Stimulated activated CD4-positive, alpha-beta T cell treated with anti-CD3 and anti-CD28 coated beads, Interleukin-1b, Interleukin-23, amount 100 ng/mL, for 1 hour (primary cell): ENCODE data around the gene KIF26A.
"Not testable (repeated sequence)": the region's sequence is repeated elsewhere in the genome, so short reads cannot be mapped to it uniquely, and the experiment has no call there.

Experiments used
- DNase-seq, 2 donors: peaks; one replicate each; pipeline ENCODE4 v3.0.0-alpha.2; 2020; ENCODE audit warnings: low read depth in 2 of 2

Gene KIF26A

GRCh38 chr14:104192146-104192882, 53.9 kb downstream of the KIF26A start:
- DNase-seq = no peak

GRCh38 chr14:104192883-104193245, 54.5 kb downstream of the KIF26A start:
- DNase-seq = no peak

GRCh38 chr14:104194016-104194415, 55.6 kb downstream of the KIF26A start:
- DNase-seq = no peak

- no peak for DNase-seq
Measured at GRCh38 chr14:104194716-104195115, 56.3 kb downstream of the KIF26A start.

GRCh38 chr14:104195361-104195760, 57.0 kb downstream of the KIF26A start:
- DNase-seq = no peak

GRCh38 chr14:104195878-104196277, 57.5 kb downstream of the KIF26A start:
- no peak for DNase-seq

GRCh38 chr14:104196461-104197140, 58.2 kb downstream of the KIF26A start:
- no peak for DNase-seq

GRCh38 chr14:104197449-104198247, 59.3 kb downstream of the KIF26A start:
- no peak for DNase-seq

- DNase-seq = no peak
Measured at GRCh38 chr14:104199266-104199895, 61.0 kb downstream of the KIF26A start.

GRCh38 chr14:104200106-104200505, 61.7 kb downstream of the KIF26A start:
- DNase-seq = no peak

- no peak for DNase-seq
Measured at GRCh38 chr14:104200591-104200990, 62.2 kb downstream of the KIF26A start.

- no peak for DNase-seq
Measured at GRCh38 chr14:104201063-104201462, 62.7 kb downstream of the KIF26A start.

GRCh38 chr14:104201496-104201895, 63.1 kb downstream of the KIF26A start:
- no peak for DNase-seq

- no peak for DNase-seq
Measured at GRCh38 chr14:104202259-104203070, 64.1 kb downstream of the KIF26A start.

- no peak for DNase-seq
Measured at GRCh38 chr14:104203071-104203425, 64.7 kb downstream of the KIF26A start.

- DNase-seq = no peak
Measured at GRCh38 chr14:104204660-104205149, 66.3 kb downstream of the KIF26A start.

GRCh38 chr14:104205781-104206180, 67.4 kb downstream of the KIF26A start:
- DNase-seq = no peak

- no peak for DNase-seq
Measured at GRCh38 chr14:104206281-104206904, 68.0 kb downstream of the KIF26A start.

- DNase-seq = no peak
Measured at GRCh38 chr14:104207142-104208014, 69.0 kb downstream of the KIF26A start.

GRCh38 chr14:104208015-104208295, 69.6 kb downstream of the KIF26A start:
- DNase-seq = not testable (repeated sequence)
